SH-SY5Y (cell line): ENCODE data around the gene PCA3.

ENCODE experiments used
- GATA2 ChIP-seq: IDR thresholded peaks from 2 replicates; pipeline ENCODE4 v1.6.1; 2011; ENCODE audit warnings: mild to moderate bottlenecking, low read depth, low read length
- GATA3 ChIP-seq: IDR thresholded peaks from 2 replicates; pipeline ENCODE4 v1.6.1; 2011; ENCODE audit warnings: low read depth, mild to moderate bottlenecking, low read length, moderate library complexity

- TF ChIP-seq GATA2 (no peak), GATA3 (no peak)
Observed at GRCh38 chr9:76784881-76785280, 20.6 kb downstream of the PCA3 start.
